H1 (cell line): ENCODE measurements around the gene ZNF213. TPM values are rescaled to one million over a fixed set of nuclear protein-coding genes. Genes with fewer than 3 reads are reported as not detected.

Experiments
- CTCF ChIA-PET: fragments of 300-600 bp; sonication (Branson Sonifier 250); formaldehyde crosslinking; loops from one replicate; lab custom pipeline; 2021; ENCODE audit not compliant: partially characterized antibody; lab: Charles Lee
- POLR2A ChIA-PET: fragments of 300-600 bp; sonication (Branson Sonifier 250); formaldehyde crosslinking; loops from one replicate; lab custom pipeline; 2021; ENCODE audit warnings: inconsistent platforms; ENCODE audit not compliant: partially characterized antibody; lab: Charles Lee
- DNase-seq, 2 experiments: peaks; one replicate each; pipeline versions ENCODE4 v3.0.0 to v3.0.0-alpha.2; 2010 to 2022; ENCODE audit warnings: low spot score in 2 of 2, low read depth in 1 of 2, mixed read lengths in 1 of 2
- FAIRE-seq: peaks from 2 replicates; lab custom pipeline; 2011; peaks lifted over from hg19 to GRCh38; lab: Jason Lieb, UNC
- H2AFZ ChIP-seq: 2 replicates; pipeline ENCODE4 v1.8.1; 2012; ENCODE audit warnings: low read length, inconsistent platforms
- H2AK5ac ChIP-seq: 2 replicates; pipeline ENCODE4 v1.6.1; 2013; ENCODE audit warnings: low read depth, low read length
- H2BK120ac ChIP-seq: replicated peaks from 2 replicates; pipeline ENCODE3; 2013; ENCODE audit warnings: low read depth, low read length, inconsistent platforms
- H2BK12ac ChIP-seq: 2 replicates; pipeline ENCODE4 v1.6.1; 2013; ENCODE audit warnings: low read depth, low read length
- H2BK15ac ChIP-seq: 2 replicates; pipeline ENCODE4 v1.6.1; 2013; ENCODE audit warnings: low read length
- H2BK20ac ChIP-seq: 2 replicates; pipeline ENCODE4 v1.6.1; 2013; ENCODE audit warnings: low read length
- H2BK5ac ChIP-seq: 2 replicates; pipeline ENCODE4 v1.6.1; 2013; ENCODE audit warnings: low read depth, low read length
- H3K14ac ChIP-seq: 2 replicates; pipeline ENCODE4 v1.6.1; 2013; ENCODE audit warnings: inconsistent platforms; ENCODE audit not compliant: insufficient read length
- H3K18ac ChIP-seq: 2 replicates; pipeline ENCODE4 v1.6.1; 2013; ENCODE audit warnings: low read length; ENCODE audit errors: extremely low read depth
- H3K23ac ChIP-seq: 2 replicates; pipeline ENCODE4 v1.6.1; 2013; ENCODE audit warnings: inconsistent platforms; ENCODE audit not compliant: insufficient read length
- H3K23me2 ChIP-seq: 2 replicates; pipeline ENCODE4 v1.6.1; 2013; ENCODE audit warnings: low read depth, low read length
- H3K27ac ChIP-seq: 2 replicates; pipeline ENCODE4 v1.6.1; 2011; ENCODE audit warnings: low read depth, low read length, inconsistent platforms
- H3K27me3 ChIP-seq, 4 experiments: replicated peaks in 1 of 4; 1 replicate in 1 of 4; 2 replicates in 3 of 4; pipeline versions ENCODE4 v1.6.1 to v1.8.1; 2011 to 2013; ENCODE audit warnings: low read length in 3 of 4, mild to moderate bottlenecking in 3 of 4, inconsistent platforms in 2 of 4, mixed read lengths in 2 of 4, moderate library complexity in 1 of 4; ENCODE audit not compliant: control insufficient read depth in 3 of 4, insufficient read depth in 3 of 4; ENCODE audit errors: extremely low read depth in 1 of 4
- H3K36me3 ChIP-seq, 4 experiments: 2 replicates each; pipeline versions ENCODE4 v1.6.1 to v1.8.1; 2011 to 2013; ENCODE audit warnings: mild to moderate bottlenecking in 4 of 4, low read length in 3 of 4, moderate library complexity in 2 of 4, control low read depth in 1 of 4, inconsistent platforms in 1 of 4; ENCODE audit not compliant: insufficient read depth in 4 of 4, control insufficient read depth in 2 of 4
- H3K4ac ChIP-seq: replicated peaks from 2 replicates; pipeline ENCODE3; 2013; ENCODE audit warnings: low read length, low read depth, mixed read lengths, inconsistent platforms; ENCODE audit not compliant: insufficient read length
- H3K4me1 ChIP-seq, 4 experiments: replicated peaks in 1 of 4; 1 replicate in 1 of 4; 2 replicates in 3 of 4; pipeline versions ENCODE4 v1.6.1 to v1.8.1; 2011 to 2013; ENCODE audit warnings: low read length in 3 of 4, inconsistent platforms in 2 of 4, mixed read lengths in 1 of 4; ENCODE audit not compliant: insufficient read depth in 4 of 4, control insufficient read depth in 3 of 4
- H3K4me2 ChIP-seq, 2 experiments: 2 replicates each; pipeline versions ENCODE4 v1.6.1 to v1.8.1; 2011 to 2013; ENCODE audit warnings: low read depth in 2 of 2, low read length in 2 of 2, control low read depth in 1 of 2, inconsistent platforms in 1 of 2, mild to moderate bottlenecking in 1 of 2; ENCODE audit not compliant: insufficient read depth in 1 of 2
- H3K4me3 ChIP-seq, 4 experiments: fragments of 200-600, 300-600 bp in 1 of 4; sonication (generic), shearing (Covaris generic), sonication (Bioruptor Twin) in 1 of 4; 2 replicates each; pipeline versions ENCODE4 v1.5.1 to v1.8.1; 2011 to 2016; ENCODE audit warnings: low read length in 4 of 4, low read depth in 3 of 4, control low read depth in 2 of 4, inconsistent platforms in 2 of 4, mild to moderate bottlenecking in 2 of 4, mixed read lengths in 1 of 4, moderate library complexity in 1 of 4; ENCODE audit not compliant: insufficient read depth in 2 of 4; ENCODE audit errors: extremely low read depth in 1 of 4
- H3K56ac ChIP-seq: replicated peaks from 2 replicates; pipeline ENCODE3; 2013; ENCODE audit warnings: low read depth, mild to moderate bottlenecking, mixed read lengths, low read length, inconsistent platforms; ENCODE audit not compliant: insufficient read length
- H3K79me1 ChIP-seq: 2 replicates; pipeline ENCODE4 v1.6.1; 2013; ENCODE audit warnings: low read depth, low read length, control low read depth
- H3K79me2 ChIP-seq, 2 experiments: 2 replicates each; pipeline versions ENCODE4 v1.6.1 to v1.8.1; 2012 to 2013; ENCODE audit warnings: low read length in 2 of 2, mild to moderate bottlenecking in 2 of 2, inconsistent platforms in 1 of 2; ENCODE audit not compliant: insufficient read depth in 2 of 2, control insufficient read depth in 1 of 2
- H3K9ac ChIP-seq, 4 experiments: replicated peaks in 1 of 4; 1 replicate in 1 of 4; 2 replicates in 3 of 4; pipeline versions ENCODE4 v1.6.1 to v1.8.1; 2011 to 2013; ENCODE audit warnings: low read depth in 3 of 4, low read length in 3 of 4, control low read depth in 2 of 4, mild to moderate bottlenecking in 2 of 4, moderate library complexity in 2 of 4, inconsistent platforms in 1 of 4; ENCODE audit errors: extremely low read depth in 1 of 4
- H3K9me3 ChIP-seq, 2 experiments: 2 replicates each; pipeline versions ENCODE4 v1.6.1 to v1.8.1; 2012 to 2013; ENCODE audit warnings: mild to moderate bottlenecking in 2 of 2, moderate library complexity in 2 of 2, control low read depth in 1 of 2, inconsistent platforms in 1 of 2, low read depth in 1 of 2, low read length in 1 of 2, mixed read lengths in 1 of 2; ENCODE audit not compliant: insufficient read depth in 2 of 2
- H4K20me1 ChIP-seq, 2 experiments: replicated peaks in 1 of 2; 2 replicates each; pipeline versions ENCODE3 to v1.8.1; 2011 to 2013; ENCODE audit warnings: inconsistent platforms in 2 of 2, low read length in 2 of 2, mild to moderate bottlenecking in 1 of 2; ENCODE audit not compliant: insufficient read depth in 2 of 2, control insufficient read depth in 1 of 2
- H4K5ac ChIP-seq: 2 replicates; pipeline ENCODE4 v1.6.1; 2013; ENCODE audit warnings: low read length, low read depth, mixed read lengths, inconsistent platforms; ENCODE audit not compliant: insufficient read length
- H4K8ac ChIP-seq: 2 replicates; pipeline ENCODE4 v1.8.0; 2013; ENCODE audit warnings: mild to moderate bottlenecking, moderate library complexity, low read length, inconsistent platforms; ENCODE audit not compliant: insufficient read depth; ENCODE audit errors: extremely low read depth
- H4K91ac ChIP-seq: replicated peaks from 2 replicates; pipeline ENCODE3; 2013; ENCODE audit warnings: low read length, mixed read lengths, inconsistent platforms; ENCODE audit not compliant: insufficient read length
- ATF3 ChIP-seq: IDR thresholded peaks from 2 replicates; pipeline ENCODE4 v1.6.1; 2011; ENCODE audit warnings: low read depth, mild to moderate bottlenecking, low read length; ENCODE audit not compliant: insufficient read depth
- HDAC6 ChIP-seq: IDR thresholded peaks from one replicate; pipeline ENCODE4 v1.7.1; 2012; ENCODE audit warnings: low read depth, mild to moderate bottlenecking, inconsistent platforms, low read length, moderate library complexity
- JUN ChIP-seq: IDR thresholded peaks from 2 replicates; pipeline ENCODE4 v1.6.1; 2011; ENCODE audit warnings: low read depth, mild to moderate bottlenecking, improper control_type of control experiment, low read length
- POLR2A ChIP-seq, 2 experiments: IDR thresholded peaks; 1 replicate in 1 of 2; 2 replicates in 1 of 2; pipeline ENCODE4 v1.6.1; 2011; ENCODE audit warnings: low read depth in 2 of 2, low read length in 2 of 2, mild to moderate bottlenecking in 2 of 2; ENCODE audit errors: control extremely low read depth in 1 of 2
- SP1 ChIP-seq: IDR thresholded peaks from 2 replicates; pipeline ENCODE4 v1.6.1; 2011; ENCODE audit warnings: low read depth, low read length
- SP4 ChIP-seq: IDR thresholded peaks from 2 replicates; pipeline ENCODE4 v1.6.1; 2012; ENCODE audit warnings: low read length, inconsistent platforms
- WGBS, 2 experiments: shearing (Covaris generic) in 1 of 2; methylation state at CpG; one replicate each; pipeline versions ENCODE4 v1.1.6 to v1.1.7; 2013 to 2015; ENCODE audit warnings: low lambda C conversion rate in 2 of 2, mixed read lengths in 2 of 2, inconsistent platforms in 1 of 2, low coverage in 1 of 2, missing lambda C conversion rate in 1 of 2; ENCODE audit not compliant: insufficient replicate concordance in 2 of 2, insufficient coverage in 1 of 2, insufficient read length in 1 of 2; ENCODE audit errors: extremely low coverage in 1 of 2, missing lambda C conversion rate in 1 of 2; 5-methylcytosine and 5-hydroxymethylcytosine counted together
- polyA plus RNA-seq, 7 experiments: library from polyadenylated mRNA; depleted of rRNA in 3 of 7; stranded (reverse) in 5 of 7; unstranded in 2 of 7; fragments of >200 nt in 5 of 7; fragments of 200-250 nt in 2 of 7; gene quantifications; 1 replicate in 5 of 7; 2 replicates in 1 of 7; 4 replicates in 1 of 7; pipeline versions ENCODE4 v1.2.1 to v1.2.3, GENCODE V29; 2011 to 2013; ENCODE audit warnings: missing spikeins in 2 of 7, mixed read lengths in 2 of 7
- total RNA-seq: library from RNA; stranded (reverse); fragmentation: NEBNext Ultra II Directional; extraction: Animal tissue kit (Norgen Biotek cat#: 25700); gene quantifications from 2 replicates; pipeline ENCODE4 v1.2.1, GENCODE V29; 2021

Gene ZNF213
- total and polyA plus RNA-seq, 2 of the 8 experiments (the other 6 are each of a cell fraction or from before 2014, with no cell fraction given), result 1.6 to 6.9 TPM

- H2BK12ac ChIP-seq, result no peak overlapping the region
- ChIA-PET POLR2A (interaction anchor here (0.9 to 1.9 kb wide), 8 partner anchors 9 to 92 kb away, joined by 3 to 8 read pairs (median 4); partner anchors contain the start of gene ZSCAN10), CTCF (interaction anchor here (0.6 to 17.4 kb wide), 9 partner anchors 9 to 77 kb away, joined by 3 to 619 read pairs (median 6); partner anchors contain the start of genes ZNF205 and ZSCAN10)
- H4K8ac ChIP-seq, result no peak overlapping the region; the same call in 1 of the 2 replicates
- H2BK120ac ChIP-seq, result no peak overlapping the region
- no peaks in the 10 kb centered on the region for H3K27me3 ChIP-seq
- DNase-seq (no peak), FAIRE-seq (no peak)
- WGBS, 2 experiments, result 95% methylated on average over 69 of the region's 69 CpGs; no CpG with 5 or more reads in 1 of the 2 experiments
- H3K36me3 ChIP-seq, result peaks cover 0 to 8% (median 3%) of the 10 kb centered on the region in 4 experiments; a peak in 4 of 8 replicates
- no peak overlapping the region for H3K4ac ChIP-seq
- H3K4me3 ChIP-seq, result no peak overlapping the region
- no peak overlapping the region for H2BK5ac ChIP-seq
- no peaks in the 10 kb centered on the region for H3K9me3 ChIP-seq
- H3K79me2 ChIP-seq, result no peaks in the 10 kb centered on the region
- H3K79me1 ChIP-seq, result no peaks in the 10 kb centered on the region
- H2AK5ac ChIP-seq, result no peak overlapping the region
- no peak overlapping the region for H3K9ac ChIP-seq
- no peak overlapping the region for H3K18ac ChIP-seq
- H4K20me1 ChIP-seq, result peaks cover 0 to 7% of the 10 kb centered on the region in 2 experiments
- no peak overlapping the region for H3K4me2 ChIP-seq
- H3K27ac ChIP-seq, result no peak overlapping the region
- H2BK20ac ChIP-seq, result no peak overlapping the region
- no peak overlapping the region for H3K14ac ChIP-seq
- no peak overlapping the region for H3K56ac ChIP-seq
- H4K91ac ChIP-seq, result no peak overlapping the region
- H3K4me1 ChIP-seq, result no peaks in the 10 kb centered on the region
- no peak overlapping the region for H3K23ac ChIP-seq
- H3K23me2 ChIP-seq, result 0 out of 2 replicates have a peak, but pooled peaks cover 2% of the 10 kb centered on the region
- H2AFZ ChIP-seq, result no peak overlapping the region
- no peak overlapping the region for H4K5ac ChIP-seq
- H2BK15ac ChIP-seq, result no peak overlapping the region
- TF ChIP-seq JUN (no peak), SP1 (no peak), SP4 (no peak), HDAC6 (no peak), ATF3 (no peak), POLR2A (IDR thresholded peaks at IDR 0.05; ENCODE audit: control extremely low read depth in 1 of 2, low read depth in 2 of 2, low read length in 2 of 2) (no peak)
Observed at GRCh38 chr16:3140603-3141427, 6.0 kb downstream of the ZNF213 start.
